H1 (cell line): Measurements from ENCODE around the gene LCN15. TPM values are rescaled to one million over a fixed set of nuclear protein-coding genes. Genes with fewer than 3 reads are reported as not detected.

Experiments used
- CTCF ChIA-PET: fragments of 300-600 bp; sonication (Branson Sonifier 250); formaldehyde crosslinking; loops from one replicate; lab custom pipeline; 2021; ENCODE audit not compliant: partially characterized antibody; lab: Charles Lee
- POLR2A ChIA-PET: fragments of 300-600 bp; sonication (Branson Sonifier 250); formaldehyde crosslinking; loops from one replicate; lab custom pipeline; 2021; ENCODE audit warnings: inconsistent platforms; ENCODE audit not compliant: partially characterized antibody; lab: Charles Lee
- DNase-seq, 2 experiments: peaks; one replicate each; pipeline versions ENCODE4 v3.0.0 to v3.0.0-alpha.2; 2010 to 2022; ENCODE audit warnings: low spot score in 2 of 2, low read depth in 1 of 2, mixed read lengths in 1 of 2
- FAIRE-seq: peaks from 2 replicates; lab custom pipeline; 2011; peaks lifted over from hg19 to GRCh38; lab: Jason Lieb, UNC
- H2AFZ ChIP-seq: 2 replicates; pipeline ENCODE4 v1.8.1; 2012; ENCODE audit warnings: low read length, inconsistent platforms
- H2AK5ac ChIP-seq: 2 replicates; pipeline ENCODE4 v1.6.1; 2013; ENCODE audit warnings: low read depth, low read length
- H2BK120ac ChIP-seq: replicated peaks from 2 replicates; pipeline ENCODE3; 2013; ENCODE audit warnings: low read depth, low read length, inconsistent platforms
- H2BK12ac ChIP-seq: 2 replicates; pipeline ENCODE4 v1.6.1; 2013; ENCODE audit warnings: low read depth, low read length
- H2BK15ac ChIP-seq: 2 replicates; pipeline ENCODE4 v1.6.1; 2013; ENCODE audit warnings: low read length
- H2BK20ac ChIP-seq: 2 replicates; pipeline ENCODE4 v1.6.1; 2013; ENCODE audit warnings: low read length
- H2BK5ac ChIP-seq: 2 replicates; pipeline ENCODE4 v1.6.1; 2013; ENCODE audit warnings: low read depth, low read length
- H3K14ac ChIP-seq: 2 replicates; pipeline ENCODE4 v1.6.1; 2013; ENCODE audit warnings: inconsistent platforms; ENCODE audit not compliant: insufficient read length
- H3K18ac ChIP-seq: 2 replicates; pipeline ENCODE4 v1.6.1; 2013; ENCODE audit warnings: low read length; ENCODE audit errors: extremely low read depth
- H3K23ac ChIP-seq: 2 replicates; pipeline ENCODE4 v1.6.1; 2013; ENCODE audit warnings: inconsistent platforms; ENCODE audit not compliant: insufficient read length
- H3K23me2 ChIP-seq: 2 replicates; pipeline ENCODE4 v1.6.1; 2013; ENCODE audit warnings: low read depth, low read length
- H3K27ac ChIP-seq: 2 replicates; pipeline ENCODE4 v1.6.1; 2011; ENCODE audit warnings: low read depth, low read length, inconsistent platforms
- H3K27me3 ChIP-seq, 4 experiments: replicated peaks in 1 of 4; 1 replicate in 1 of 4; 2 replicates in 3 of 4; pipeline versions ENCODE4 v1.6.1 to v1.8.1; 2011 to 2013; ENCODE audit warnings: low read length in 3 of 4, mild to moderate bottlenecking in 3 of 4, inconsistent platforms in 2 of 4, mixed read lengths in 2 of 4, moderate library complexity in 1 of 4; ENCODE audit not compliant: control insufficient read depth in 3 of 4, insufficient read depth in 3 of 4; ENCODE audit errors: extremely low read depth in 1 of 4
- H3K36me3 ChIP-seq, 4 experiments: 2 replicates each; pipeline versions ENCODE4 v1.6.1 to v1.8.1; 2011 to 2013; ENCODE audit warnings: mild to moderate bottlenecking in 4 of 4, low read length in 3 of 4, moderate library complexity in 2 of 4, control low read depth in 1 of 4, inconsistent platforms in 1 of 4; ENCODE audit not compliant: insufficient read depth in 4 of 4, control insufficient read depth in 2 of 4
- H3K4ac ChIP-seq: replicated peaks from 2 replicates; pipeline ENCODE3; 2013; ENCODE audit warnings: low read length, low read depth, mixed read lengths, inconsistent platforms; ENCODE audit not compliant: insufficient read length
- H3K4me1 ChIP-seq, 4 experiments: replicated peaks in 1 of 4; 1 replicate in 1 of 4; 2 replicates in 3 of 4; pipeline versions ENCODE4 v1.6.1 to v1.8.1; 2011 to 2013; ENCODE audit warnings: low read length in 3 of 4, inconsistent platforms in 2 of 4, mixed read lengths in 1 of 4; ENCODE audit not compliant: insufficient read depth in 4 of 4, control insufficient read depth in 3 of 4
- H3K4me2 ChIP-seq, 2 experiments: 2 replicates each; pipeline versions ENCODE4 v1.6.1 to v1.8.1; 2011 to 2013; ENCODE audit warnings: low read depth in 2 of 2, low read length in 2 of 2, control low read depth in 1 of 2, inconsistent platforms in 1 of 2, mild to moderate bottlenecking in 1 of 2; ENCODE audit not compliant: insufficient read depth in 1 of 2
- H3K4me3 ChIP-seq, 4 experiments: fragments of 200-600, 300-600 bp in 1 of 4; sonication (generic), shearing (Covaris generic), sonication (Bioruptor Twin) in 1 of 4; 2 replicates each; pipeline versions ENCODE4 v1.5.1 to v1.8.1; 2011 to 2016; ENCODE audit warnings: low read length in 4 of 4, low read depth in 3 of 4, control low read depth in 2 of 4, inconsistent platforms in 2 of 4, mild to moderate bottlenecking in 2 of 4, mixed read lengths in 1 of 4, moderate library complexity in 1 of 4; ENCODE audit not compliant: insufficient read depth in 2 of 4; ENCODE audit errors: extremely low read depth in 1 of 4
- H3K56ac ChIP-seq: replicated peaks from 2 replicates; pipeline ENCODE3; 2013; ENCODE audit warnings: low read depth, mild to moderate bottlenecking, mixed read lengths, low read length, inconsistent platforms; ENCODE audit not compliant: insufficient read length
- H3K79me1 ChIP-seq: 2 replicates; pipeline ENCODE4 v1.6.1; 2013; ENCODE audit warnings: low read depth, low read length, control low read depth
- H3K79me2 ChIP-seq, 2 experiments: 2 replicates each; pipeline versions ENCODE4 v1.6.1 to v1.8.1; 2012 to 2013; ENCODE audit warnings: low read length in 2 of 2, mild to moderate bottlenecking in 2 of 2, inconsistent platforms in 1 of 2; ENCODE audit not compliant: insufficient read depth in 2 of 2, control insufficient read depth in 1 of 2
- H3K9ac ChIP-seq, 4 experiments: replicated peaks in 1 of 4; 1 replicate in 1 of 4; 2 replicates in 3 of 4; pipeline versions ENCODE4 v1.6.1 to v1.8.1; 2011 to 2013; ENCODE audit warnings: low read depth in 3 of 4, low read length in 3 of 4, control low read depth in 2 of 4, mild to moderate bottlenecking in 2 of 4, moderate library complexity in 2 of 4, inconsistent platforms in 1 of 4; ENCODE audit errors: extremely low read depth in 1 of 4
- H3K9me3 ChIP-seq, 2 experiments: 2 replicates each; pipeline versions ENCODE4 v1.6.1 to v1.8.1; 2012 to 2013; ENCODE audit warnings: mild to moderate bottlenecking in 2 of 2, moderate library complexity in 2 of 2, control low read depth in 1 of 2, inconsistent platforms in 1 of 2, low read depth in 1 of 2, low read length in 1 of 2, mixed read lengths in 1 of 2; ENCODE audit not compliant: insufficient read depth in 2 of 2
- H4K20me1 ChIP-seq, 2 experiments: replicated peaks in 1 of 2; 2 replicates each; pipeline versions ENCODE3 to v1.8.1; 2011 to 2013; ENCODE audit warnings: inconsistent platforms in 2 of 2, low read length in 2 of 2, mild to moderate bottlenecking in 1 of 2; ENCODE audit not compliant: insufficient read depth in 2 of 2, control insufficient read depth in 1 of 2
- H4K5ac ChIP-seq: 2 replicates; pipeline ENCODE4 v1.6.1; 2013; ENCODE audit warnings: low read length, low read depth, mixed read lengths, inconsistent platforms; ENCODE audit not compliant: insufficient read length
- H4K8ac ChIP-seq: 2 replicates; pipeline ENCODE4 v1.8.0; 2013; ENCODE audit warnings: mild to moderate bottlenecking, moderate library complexity, low read length, inconsistent platforms; ENCODE audit not compliant: insufficient read depth; ENCODE audit errors: extremely low read depth
- H4K91ac ChIP-seq: replicated peaks from 2 replicates; pipeline ENCODE3; 2013; ENCODE audit warnings: low read length, mixed read lengths, inconsistent platforms; ENCODE audit not compliant: insufficient read length
- CREB1 ChIP-seq: IDR thresholded peaks from 2 replicates; pipeline ENCODE4 v1.6.1; 2012; ENCODE audit warnings: inconsistent platforms
- E2F6 ChIP-seq: IDR thresholded peaks from 2 replicates; pipeline ENCODE4 v1.6.1; 2012; ENCODE audit warnings: inconsistent platforms
- JUN ChIP-seq: IDR thresholded peaks from 2 replicates; pipeline ENCODE4 v1.6.1; 2011; ENCODE audit warnings: low read depth, mild to moderate bottlenecking, improper control_type of control experiment, low read length
- KDM4A ChIP-seq: IDR thresholded peaks from one replicate; pipeline ENCODE4 v1.7.1; 2012; ENCODE audit warnings: low read depth, mild to moderate bottlenecking, moderate library complexity, low read length, inconsistent platforms; ENCODE audit not compliant: severe bottlenecking
- NRF1 ChIP-seq: IDR thresholded peaks from 2 replicates; pipeline ENCODE4 v1.6.1; 2011; ENCODE audit warnings: mild to moderate bottlenecking, low read depth, low read length, improper control_type of control experiment
- POU5F1 ChIP-seq: IDR thresholded peaks from 2 replicates; pipeline ENCODE4 v1.6.1; 2011; ENCODE audit warnings: low read depth, mild to moderate bottlenecking, low read length, moderate library complexity
- RFX5 ChIP-seq: IDR thresholded peaks from 2 replicates; pipeline ENCODE4 v1.6.1; 2011; ENCODE audit warnings: low read depth, low read length, improper control_type of control experiment, borderline replicate concordance
- SIN3A ChIP-seq, 2 experiments: IDR thresholded peaks in 1 of 2; conservative IDR thresholded peaks in 1 of 2; 2 replicates each; pipeline ENCODE4 v1.6.1; 2011 to 2012; ENCODE audit warnings: low read length in 2 of 2, improper control_type of control experiment in 1 of 2, low read depth in 1 of 2, mild to moderate bottlenecking in 1 of 2
- TAF7 ChIP-seq: optimal IDR thresholded peaks from 2 replicates; pipeline ENCODE3; 2011; ENCODE audit warnings: low read depth, mild to moderate bottlenecking, inconsistent platforms, low read length, moderate library complexity, borderline replicate concordance
- WGBS, 2 experiments: shearing (Covaris generic) in 1 of 2; methylation state at CpG; one replicate each; pipeline versions ENCODE4 v1.1.6 to v1.1.7; 2013 to 2015; ENCODE audit warnings: low lambda C conversion rate in 2 of 2, mixed read lengths in 2 of 2, inconsistent platforms in 1 of 2, low coverage in 1 of 2, missing lambda C conversion rate in 1 of 2; ENCODE audit not compliant: insufficient replicate concordance in 2 of 2, insufficient coverage in 1 of 2, insufficient read length in 1 of 2; ENCODE audit errors: extremely low coverage in 1 of 2, missing lambda C conversion rate in 1 of 2; 5-methylcytosine and 5-hydroxymethylcytosine counted together
- polyA plus RNA-seq, 7 experiments: library from polyadenylated mRNA; depleted of rRNA in 3 of 7; stranded (reverse) in 5 of 7; unstranded in 2 of 7; fragments of >200 nt in 5 of 7; fragments of 200-250 nt in 2 of 7; gene quantifications; 1 replicate in 5 of 7; 2 replicates in 1 of 7; 4 replicates in 1 of 7; pipeline versions ENCODE4 v1.2.1 to v1.2.3, GENCODE V29; 2011 to 2013; ENCODE audit warnings: missing spikeins in 2 of 7, mixed read lengths in 2 of 7
- total RNA-seq: library from RNA; stranded (reverse); fragmentation: NEBNext Ultra II Directional; extraction: Animal tissue kit (Norgen Biotek cat#: 25700); gene quantifications from 2 replicates; pipeline ENCODE4 v1.2.1, GENCODE V29; 2021
- TF ChIP-seq, protein P1 (sequence below): IDR thresholded peaks from 2 replicates; pipeline ENCODE4 v1.6.1; 2012; ENCODE audit warnings: inconsistent platforms

LCN15 gene
- total and polyA plus RNA-seq, 2 of the 8 experiments (the other 6 are each of a cell fraction or from before 2014, with no cell fraction given) = 0.08 to 0.47 TPM

GRCh38 chr9:136799854-136800657, 35.7 kb upstream of the LCN15 start:
- no peaks in the 10 kb centered on the region for H3K79me2 ChIP-seq
- H4K8ac ChIP-seq = peak overlapping the region; percentile 11; the same call in 1 of the 2 replicates
- peak overlapping the region in 1 of 4 experiments; percentile 78; a peak in 2 of 7 replicates for H3K9ac ChIP-seq
- H3K79me1 ChIP-seq = no peaks in the 10 kb centered on the region
- H3K18ac ChIP-seq = peak overlapping the region; percentile 71
- H2AK5ac ChIP-seq = no peak overlapping the region
- no peak overlapping the region for H2BK15ac ChIP-seq
- POLR2A ChIA-PET = interaction anchor here (0.9 to 2.2 kb wide), 6 partner anchors 9 to 223 kb away, joined by 3 to 12 read pairs (median 4); partner anchors contain the start of genes AJM1, RABL6 and TRAF2
- 2% methylated on average over 49 of the region's 63 CpGs; no CpG with 5 or more reads in 1 of the 2 experiments for WGBS, 2 experiments
- no peaks in the 10 kb centered on the region for H3K9me3 ChIP-seq
- H3K23ac ChIP-seq = no peak overlapping the region
- CTCF ChIA-PET = interaction anchor here (0.6 to 5.2 kb wide), 13 partner anchors 8 to 969 kb away, joined by 3 to 35 read pairs (median 3); partner anchors contain the start of genes AJM1 and SSNA1
- H2BK120ac ChIP-seq = no peak overlapping the region
- peaks cover 0 to 17% (median 10%) of the 10 kb centered on the region in 4 experiments; a peak in 6 of 7 replicates for H3K4me1 ChIP-seq
- H4K91ac ChIP-seq = no peak overlapping the region
- H3K4ac ChIP-seq = peak overlapping the region; percentile 32
- no peak overlapping the region for H3K27ac ChIP-seq
- no peak overlapping the region for H4K5ac ChIP-seq
- FAIRE-seq (no peak), DNase-seq (peak; percentile 70 to 91)
- no peak overlapping the region for H2BK5ac ChIP-seq
- no peak overlapping the region for H2BK12ac ChIP-seq
- H3K23me2 ChIP-seq = peaks cover 15% of the 10 kb centered on the region; the same call in 1 of the 2 replicates
- H2BK20ac ChIP-seq = no peak overlapping the region
- no peak overlapping the region for H3K14ac ChIP-seq
- H2AFZ ChIP-seq = peak overlapping the region; percentile 84; the same call in 1 of the 2 replicates
- H3K36me3 ChIP-seq = no peaks in the 10 kb centered on the region
- H3K4me2 ChIP-seq = peak overlapping the region; percentile 93 to 96
- H4K20me1 ChIP-seq = peaks cover 0 to 2% of the 10 kb centered on the region in 2 experiments
- no peak overlapping the region for H3K56ac ChIP-seq
- H3K27me3 ChIP-seq = peaks cover 0 to 26% (median 13%) of the 10 kb centered on the region in 4 experiments; a peak in 5 of 7 replicates
- H3K4me3 ChIP-seq = peak overlapping the region; percentile 52 to 76 (median 64)
- TF ChIP-seq, protein P1, sequence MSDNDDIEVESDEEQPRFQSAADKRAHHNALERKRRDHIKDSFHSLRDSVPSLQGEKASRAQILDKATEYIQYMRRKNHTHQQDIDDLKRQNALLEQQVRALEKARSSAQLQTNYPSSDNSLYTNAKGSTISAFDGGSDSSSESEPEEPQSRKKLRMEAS = peak; percentile 92
- TF ChIP-seq CREB1 (no peak), NRF1 (no peak), RFX5 (no peak), TAF7 (peak; percentile 15), KDM4A (peak; percentile 91), SIN3A (conservative IDR thresholded peaks at IDR 0.05 in 1 of 2, IDR thresholded peaks at IDR 0.05 in 1 of 2; ENCODE audit: low read depth in 1 of 2, low read length in 2 of 2) (peak in 1 of 2 experiments; percentile 79; a peak in 2 of 4 replicates), JUN (no peak), POU5F1 (no peak), E2F6 (peak; percentile 90)
